Endodermal cell (in vitro differentiated cells): Measurements from ENCODE around the gene PFDN1. TPM values are rescaled to one million over a fixed set of nuclear protein-coding genes. Genes with fewer than 3 reads are reported as not detected.

Experiments used
- DNase-seq: peaks from one replicate; pipeline ENCODE4 v3.0.0-alpha.2; 2017
- H3K27ac ChIP-seq: 2 replicates; pipeline ENCODE4 v1.5.1; 2013; ENCODE audit warnings: mild to moderate bottlenecking, low read depth, low read length, moderate library complexity
- H3K27me3 ChIP-seq: 2 replicates; pipeline ENCODE4 v1.6.1; 2013; ENCODE audit warnings: mild to moderate bottlenecking, low read length, moderate library complexity; ENCODE audit not compliant: insufficient read depth, control insufficient read depth, poor library complexity, severe bottlenecking
- H3K36me3 ChIP-seq: 2 replicates; pipeline ENCODE4 v1.7.0; 2013; ENCODE audit warnings: mild to moderate bottlenecking, low read length, moderate library complexity; ENCODE audit not compliant: control insufficient read depth, insufficient read depth
- H3K4me1 ChIP-seq: one replicate; pipeline ENCODE4 v1.7.0; 2013; ENCODE audit warnings: low read length; ENCODE audit not compliant: control insufficient read depth, insufficient read depth
- H3K4me3 ChIP-seq: 2 replicates; pipeline ENCODE4 v1.5.1; 2013; ENCODE audit warnings: mild to moderate bottlenecking, low read length, moderate library complexity
- H3K9ac ChIP-seq: 2 replicates; pipeline ENCODE4 v1.6.1; 2013; ENCODE audit warnings: mild to moderate bottlenecking, low read length, moderate library complexity; ENCODE audit not compliant: poor library complexity, severe bottlenecking; ENCODE audit errors: extremely low read depth
- H3K9me3 ChIP-seq: 2 replicates; pipeline ENCODE4 v1.6.1; 2013; ENCODE audit warnings: mild to moderate bottlenecking, low read length, moderate library complexity; ENCODE audit not compliant: control insufficient read depth
- H3K27ac Mint-ChIP-seq: 2 replicates; pipeline ENCODE4 v1.8.0; 2020; ENCODE audit warnings: mixed read lengths
- H3K27me3 Mint-ChIP-seq: 2 replicates; pipeline ENCODE4 v1.8.0; 2021; ENCODE audit warnings: mild to moderate bottlenecking, mixed read lengths; ENCODE audit not compliant: insufficient read depth
- H3K36me3 Mint-ChIP-seq: 2 replicates; pipeline ENCODE4 v1.8.0; 2020; ENCODE audit warnings: low read depth, mixed read lengths
- H3K4me1 Mint-ChIP-seq: 2 replicates; pipeline ENCODE4 v1.8.0; 2020; ENCODE audit warnings: mixed read lengths
- H3K4me3 Mint-ChIP-seq: 2 replicates; pipeline ENCODE4 v1.8.0; 2020; ENCODE audit warnings: mild to moderate bottlenecking, moderate library complexity, mixed read lengths
- H3K9me3 Mint-ChIP-seq: 2 replicates; pipeline ENCODE4 v1.8.0; 2020; ENCODE audit warnings: mild to moderate bottlenecking, mixed read lengths
- CTCF ChIP-seq: fragments of 200-600 bp; sonication (generic); conservative IDR thresholded peaks from 2 replicates; pipeline ENCODE4 v1.5.0; 2021; ENCODE audit warnings: antibody characterized with exemption, mild to moderate bottlenecking
- WGBS, 2 experiments: methylation state at CpG; one replicate each; pipeline versions ENCODE4 v1.1.5 to v1.1.7; 2013; ENCODE audit warnings: missing lambda C conversion rate in 2 of 2, mixed read lengths in 1 of 2; ENCODE audit not compliant: insufficient coverage in 1 of 2, insufficient read length in 1 of 2; 5-methylcytosine and 5-hydroxymethylcytosine counted together
- total RNA-seq, 2 donors: library from RNA; stranded (reverse); fragmentation: NEBNext Ultra II Directional in 1 of 2; extraction: Animal tissue kit (Norgen Biotek cat#: 25700) in 1 of 2; gene quantifications; 2 replicates in 1 of 2; 3 replicates in 1 of 2; pipeline ENCODE4 v1.2.1, GENCODE V29; 2021

PFDN1 gene
- total RNA-seq, 2 donors from 2014 or later, result 62.9 to 64.4 TPM

GRCh38 chr5:140235791-140236551 lies 66.9 kb downstream of the PFDN1 start:
- H3K9ac ChIP-seq, result no peak overlapping the region
- H3K4me3 Mint-ChIP-seq, result no peak overlapping the region
- H3K9me3 ChIP-seq, result no peaks in the 10 kb centered on the region
- H3K27ac Mint-ChIP-seq, result no peak overlapping the region
- no peaks in the 10 kb centered on the region for H3K27me3 ChIP-seq
- 90 to 97% methylated on average over 6 to 10 of the region's 11 CpGs for WGBS, 2 experiments
- no peaks in the 10 kb centered on the region for H3K27me3 Mint-ChIP-seq
- H3K4me1 Mint-ChIP-seq, result no peaks in the 10 kb centered on the region
- TF ChIP-seq CTCF, result no peak
- no peaks in the 10 kb centered on the region for H3K9me3 Mint-ChIP-seq
- no peak overlapping the region for H3K4me3 ChIP-seq
- no peaks in the 10 kb centered on the region for H3K36me3 ChIP-seq
- DNase-seq, result no peak
- no peaks in the 10 kb centered on the region for H3K4me1 ChIP-seq
- no peaks in the 10 kb centered on the region for H3K36me3 Mint-ChIP-seq
- no peak overlapping the region for H3K27ac ChIP-seq

- WGBS, 2 experiments, result 87 to 94% methylated on average over 4 of the region's 4 CpGs
- Mint-ChIP-seq H3K36me3 (no peaks in the 10 kb centered on the region), H3K27me3 (no peaks in the 10 kb centered on the region), H3K4me3 (no peak overlapping the region), H3K9me3 (no peaks in the 10 kb centered on the region), H3K27ac (no peak overlapping the region), H3K4me1 (no peaks in the 10 kb centered on the region)
- no peak for TF ChIP-seq CTCF
- no peaks in the 10 kb centered on the region for H3K27me3 ChIP-seq
- H3K27ac ChIP-seq, result no peak overlapping the region
- no peaks in the 10 kb centered on the region for H3K36me3 ChIP-seq
- no peak for DNase-seq
- no peaks in the 10 kb centered on the region for H3K9me3 ChIP-seq
- H3K4me1 ChIP-seq, result no peaks in the 10 kb centered on the region
- H3K4me3 ChIP-seq, result no peak overlapping the region
- no peak overlapping the region for H3K9ac ChIP-seq
Measured at GRCh38 chr5:140234377-140234989, 68.4 kb downstream of the PFDN1 start.

- Histone ChIP-seq H3K27ac (no peak overlapping the region), H3K9ac (no peak overlapping the region), H3K36me3 (no peaks in the 10 kb centered on the region), H3K4me1 (no peaks in the 10 kb centered on the region), H3K4me3 (no peak overlapping the region), H3K9me3 (no peaks in the 10 kb centered on the region), H3K27me3 (no peaks in the 10 kb centered on the region)
- TF ChIP-seq CTCF, result no peak
- H3K27ac Mint-ChIP-seq, result no peak overlapping the region
- no peaks in the 10 kb centered on the region for H3K4me1 Mint-ChIP-seq
- H3K27me3 Mint-ChIP-seq, result no peaks in the 10 kb centered on the region
- no peak for DNase-seq
- WGBS, 2 experiments, result 93 to 100% methylated on average over 1 of the region's 1 CpG
- no peaks in the 10 kb centered on the region for H3K9me3 Mint-ChIP-seq
- H3K4me3 Mint-ChIP-seq, result no peak overlapping the region
- no peaks in the 10 kb centered on the region for H3K36me3 Mint-ChIP-seq
Measured at GRCh38 chr5:140232731-140233130, 70.2 kb downstream of the PFDN1 start.
